ENCODE data around the gene ZBTB12.
A peak's percentile ranks its signal among the peaks of the same experiment; 100 is the strongest.
"Not testable (repeated sequence)": the region's sequence is repeated elsewhere in the genome, so short reads cannot be mapped to it uniquely, and the experiment has no call there.

The ZBTB12 gene

DNA sequence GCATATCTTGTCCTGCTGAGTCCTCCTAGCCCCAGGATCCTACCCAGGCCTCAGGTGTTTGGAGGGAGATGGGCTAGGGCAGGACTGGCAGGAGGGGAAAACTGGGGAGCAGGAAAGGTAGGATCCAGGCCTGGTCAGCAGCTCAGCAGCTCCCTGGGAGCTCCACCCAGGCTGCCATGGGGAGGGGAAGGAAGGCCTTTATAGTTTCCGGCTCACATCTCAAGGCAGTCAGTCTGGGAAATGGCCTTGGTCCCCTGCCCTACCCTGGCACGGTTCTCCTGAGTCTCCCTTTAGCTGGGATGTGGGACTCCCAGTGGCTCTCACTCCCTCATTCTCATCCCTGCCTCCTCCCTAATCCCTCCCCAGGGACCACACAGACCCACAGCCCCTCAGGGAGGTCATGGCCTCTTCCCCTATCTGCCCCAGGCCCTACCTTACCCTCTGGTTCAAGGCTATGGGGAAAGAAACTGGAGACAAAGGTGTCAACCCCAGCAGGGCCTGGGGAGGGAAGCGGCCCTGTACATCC lies 24.7 kb downstream of the ZBTB12 start:
- DNase-seq, result no peak

DNA sequence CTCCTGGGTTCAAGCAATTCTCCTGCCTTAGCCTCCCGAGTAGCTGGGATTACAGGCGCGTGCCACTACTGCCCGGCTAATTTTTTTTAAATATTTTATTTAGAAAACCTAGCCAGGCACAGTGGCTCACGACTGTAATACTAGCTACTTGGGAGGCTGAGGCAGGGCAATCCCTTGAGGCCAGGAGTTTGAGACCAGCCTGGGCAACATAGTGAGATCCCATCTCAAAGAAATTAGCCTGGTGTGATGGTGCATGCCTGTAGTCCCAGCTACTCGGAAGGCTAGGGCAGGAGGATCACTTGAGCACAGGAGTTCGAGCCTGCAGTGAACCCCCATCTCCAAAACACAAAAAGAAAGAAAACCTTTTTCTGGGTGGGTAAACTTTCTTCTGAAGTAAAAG lies 25.5 kb downstream of the ZBTB12 start:
- no peak for DNase-seq

DNA sequence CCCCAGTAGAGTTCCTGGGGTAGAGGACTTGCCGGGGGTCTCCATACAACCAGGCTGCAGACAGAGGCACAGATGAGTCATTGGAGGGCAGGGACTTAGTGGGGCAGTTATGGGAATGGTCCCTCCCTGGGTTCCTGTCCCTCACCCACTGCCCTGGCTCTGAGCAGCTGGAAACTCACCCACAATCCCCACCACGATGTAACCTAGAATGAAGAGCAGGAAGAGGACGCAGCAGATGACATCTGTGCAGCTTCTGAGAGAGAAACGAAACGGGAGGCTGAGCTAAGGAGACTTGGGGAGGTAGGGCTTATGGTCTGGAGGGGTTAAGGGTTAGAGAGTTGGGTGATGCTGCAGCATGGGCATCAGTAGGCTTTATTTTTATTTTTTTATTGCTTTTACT lies 26.0 kb downstream of the ZBTB12 start:
- no peak for DNase-seq

DNA sequence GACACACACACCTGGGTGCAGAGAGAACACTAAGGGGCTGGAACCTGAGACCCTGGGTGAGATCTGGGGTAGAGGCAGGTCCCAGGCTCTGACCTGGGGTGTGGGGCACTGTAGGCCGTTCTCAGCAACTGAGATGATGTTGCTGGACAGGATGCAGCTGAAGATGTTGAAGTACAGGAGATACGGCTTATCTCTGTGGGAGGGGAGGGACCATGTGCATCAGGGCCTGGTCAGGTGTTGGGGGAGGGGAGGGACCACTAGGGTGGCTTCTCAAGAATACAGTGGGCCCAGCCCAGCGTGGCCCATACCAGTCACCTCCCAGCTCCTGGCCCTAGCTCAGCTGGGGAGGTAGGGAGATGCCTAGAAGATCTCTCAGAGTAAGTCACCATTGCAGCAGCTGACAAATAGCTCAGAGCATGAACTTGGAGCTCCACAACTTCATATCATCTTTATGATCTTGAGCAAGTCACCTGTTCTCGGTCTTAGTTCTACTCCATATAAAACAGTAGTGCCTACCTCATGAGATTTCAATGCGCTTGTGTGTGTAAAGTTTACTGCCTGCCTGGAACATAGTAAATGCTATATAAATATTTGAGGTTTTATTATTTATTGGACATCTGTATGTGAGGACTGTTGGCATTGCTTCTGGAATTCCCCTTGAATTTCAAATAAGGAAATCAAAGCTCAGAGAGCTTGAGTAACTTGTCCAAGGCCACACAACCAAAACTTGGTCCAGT lies 26.9 kb downstream of the ZBTB12 start:
- DNase-seq, result no peak

DNA sequence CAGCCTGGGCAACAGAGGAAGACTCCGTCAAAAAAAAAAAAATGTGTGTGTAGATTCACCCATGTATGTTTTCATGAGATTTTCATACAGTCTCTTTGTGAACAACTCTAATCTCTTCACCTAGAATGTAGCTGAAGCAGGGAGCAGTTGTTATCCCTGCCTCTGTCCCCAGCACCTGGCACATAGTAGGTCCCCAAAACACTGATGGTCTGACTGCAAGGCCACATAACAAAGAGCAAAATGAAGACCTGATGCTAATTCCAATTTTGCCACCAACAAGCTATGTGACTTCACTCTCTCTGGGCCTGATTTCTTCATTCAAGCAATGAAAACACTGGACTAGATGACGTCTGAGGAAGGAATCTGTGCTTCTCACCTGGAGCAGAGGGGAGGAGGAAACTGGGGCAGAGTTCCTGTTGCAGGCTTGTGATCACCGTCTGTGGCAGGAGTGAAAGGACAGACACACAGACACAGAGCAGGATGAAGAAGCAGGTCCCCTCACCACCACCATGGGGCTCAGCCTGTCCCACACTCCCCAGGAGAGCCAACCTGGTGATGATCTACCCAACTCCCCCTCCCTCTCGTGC lies 27.7 kb downstream of the ZBTB12 start:
- no peak for DNase-seq

DNA sequence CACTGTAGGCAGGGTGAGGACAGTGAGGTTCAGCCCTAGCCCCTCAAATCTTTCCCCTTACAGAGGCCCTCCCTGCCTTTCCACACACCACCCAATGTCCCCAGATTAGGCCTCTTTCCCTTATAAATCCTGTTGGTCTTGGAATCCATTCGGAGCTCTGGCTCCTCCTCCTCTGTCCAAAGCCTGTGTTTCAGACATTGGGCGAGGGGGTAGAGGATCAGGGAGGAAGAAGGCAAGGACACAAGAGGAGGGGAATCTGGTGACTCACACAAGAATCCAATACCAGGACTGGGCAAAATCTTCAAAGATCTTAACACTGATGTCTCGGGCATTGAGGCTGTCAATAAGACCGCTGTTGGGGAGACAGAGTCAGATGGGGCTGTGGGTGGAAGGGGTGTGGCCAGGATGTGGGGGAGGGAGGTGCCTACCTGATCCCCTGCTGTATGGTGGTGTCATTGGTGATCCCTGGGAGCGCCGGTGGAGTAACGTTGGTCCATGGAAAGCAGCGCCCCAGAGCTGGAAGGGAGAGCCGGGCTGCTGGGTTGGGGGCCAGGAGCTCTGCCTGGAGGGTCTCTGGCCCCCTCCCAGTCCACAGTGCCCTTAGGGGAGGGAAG lies 30.7 kb downstream of the ZBTB12 start:
- DNase-seq, result no peak

DNA sequence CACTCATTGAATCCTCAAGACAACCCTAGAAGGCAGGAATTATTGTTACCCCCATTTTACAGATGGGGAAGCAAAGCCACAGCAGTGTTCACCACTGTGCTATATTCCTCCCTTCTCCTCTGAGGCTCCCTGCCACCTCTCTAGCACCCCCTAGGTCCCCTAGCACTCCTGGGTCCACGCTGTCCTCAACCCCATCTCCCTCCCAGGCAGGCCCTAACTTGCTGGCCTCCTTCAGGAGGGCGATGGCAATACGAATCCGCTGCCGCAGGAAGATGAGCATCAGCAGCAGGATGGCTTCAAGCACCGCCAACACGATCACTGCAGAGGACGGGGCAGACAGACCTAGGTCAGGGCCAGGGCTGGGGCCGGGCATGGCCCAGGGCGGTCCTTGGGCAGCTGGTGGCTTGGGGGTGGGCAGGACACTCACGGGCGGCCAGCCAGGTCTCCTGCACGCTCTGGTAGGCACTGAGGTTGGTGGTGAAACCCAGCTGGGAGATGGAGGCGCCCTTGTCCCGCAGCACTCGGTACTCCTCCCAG lies 31.4 kb downstream of the ZBTB12 start:
- no peak for DNase-seq

DNA sequence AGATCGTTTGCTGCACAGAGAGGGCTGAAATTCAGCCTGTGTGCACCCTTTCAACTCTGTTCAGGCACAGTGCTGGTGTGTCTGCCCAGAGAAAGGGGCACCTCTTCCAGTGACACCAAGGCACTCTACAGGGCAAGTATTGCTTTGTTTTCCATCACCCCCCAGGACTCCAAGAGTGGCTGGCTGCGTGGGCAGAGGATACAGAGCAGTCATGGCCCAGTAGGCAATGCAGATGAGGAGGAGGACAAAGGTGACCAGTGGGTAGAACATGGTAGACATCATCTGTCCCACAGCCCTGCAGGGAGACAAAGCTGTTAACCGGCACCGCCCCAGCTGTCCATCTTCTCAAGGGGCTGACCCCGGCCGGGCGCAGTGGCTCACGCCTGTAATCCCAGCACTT lies 32.5 kb downstream of the ZBTB12 start:
- DNase-seq, result no peak

DNA sequence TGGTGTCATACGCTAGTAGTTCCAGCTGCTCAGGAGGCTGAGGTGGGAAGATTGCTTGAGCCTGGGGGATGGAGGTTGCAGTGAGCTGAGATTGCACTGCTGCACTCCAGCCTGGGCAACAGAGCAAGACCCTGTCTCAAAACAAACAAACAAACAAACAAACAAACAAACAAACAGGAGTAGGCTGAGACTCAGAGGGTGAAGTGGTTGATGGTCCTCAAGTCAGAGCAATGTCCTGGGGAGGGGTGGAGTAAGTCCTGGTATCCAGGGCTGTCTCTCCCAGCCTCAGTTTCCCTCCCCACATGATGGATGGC lies 33.3 kb downstream of the ZBTB12 start:
- DNase-seq, result not testable (repeated sequence)

DNA sequence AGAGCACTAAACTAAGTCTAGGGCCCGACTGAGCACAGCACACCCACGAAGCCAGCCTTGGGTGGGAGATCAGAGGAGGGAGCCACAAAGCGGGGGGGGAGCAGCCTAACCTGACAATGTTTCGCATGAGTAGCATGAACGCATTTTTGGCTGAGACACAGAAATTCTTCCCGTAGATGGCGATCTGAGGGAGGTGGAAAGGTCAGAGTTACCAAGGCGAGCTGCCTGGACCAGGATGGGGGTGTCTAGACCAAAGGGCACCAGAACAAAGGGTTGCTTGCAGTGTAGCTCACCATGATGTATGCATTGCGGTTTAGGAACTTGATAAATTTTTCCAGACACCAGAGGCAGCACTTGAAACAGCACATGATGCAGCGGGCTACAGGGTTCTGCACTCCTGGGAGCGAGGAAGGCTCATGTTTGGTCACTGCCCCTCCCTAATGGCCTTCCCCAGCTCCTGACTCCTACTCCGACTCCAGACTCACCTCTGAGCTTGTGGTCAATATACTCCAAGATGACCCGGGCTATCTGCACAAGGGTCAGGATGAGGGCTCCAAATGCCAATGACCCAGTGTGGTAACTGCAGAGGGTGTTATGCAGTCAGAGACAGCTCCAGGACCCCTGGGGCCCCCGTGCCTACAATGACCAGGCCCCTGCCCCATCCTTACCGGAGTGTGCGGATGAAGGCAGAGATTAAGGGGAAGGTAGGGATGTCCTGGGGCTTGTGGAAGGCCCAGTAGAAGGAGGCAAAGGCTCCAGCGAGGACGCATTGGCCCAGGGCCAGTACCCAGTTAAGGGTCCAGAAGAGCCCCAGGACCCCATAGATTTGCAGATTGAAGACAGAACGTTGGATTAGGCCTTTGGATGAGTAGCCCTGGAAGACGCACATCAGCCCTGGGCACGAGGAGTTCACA lies 36.4 kb downstream of the ZBTB12 start:
- DNase-seq, result no peak

DNA sequence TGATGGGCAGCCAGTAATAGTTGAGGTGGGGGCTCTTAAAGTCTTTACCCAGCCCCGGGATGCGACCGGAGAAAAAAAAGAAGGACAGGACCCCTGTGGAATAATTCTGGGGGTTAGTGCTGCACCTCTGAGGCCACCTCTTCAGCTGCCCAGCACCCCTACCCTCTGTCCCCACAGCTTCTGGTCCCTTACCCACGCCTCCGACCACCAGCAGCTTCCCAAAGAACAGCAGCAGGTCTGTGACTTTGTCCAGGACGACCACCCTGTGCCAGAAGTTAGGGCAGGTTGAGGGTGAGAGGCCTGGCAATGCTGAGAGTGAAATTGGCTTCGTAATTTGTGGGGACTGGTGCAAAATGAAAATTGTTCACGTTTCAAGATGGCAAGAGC lies 37.1 kb downstream of the ZBTB12 start:
- DNase-seq, result no peak

DNA sequence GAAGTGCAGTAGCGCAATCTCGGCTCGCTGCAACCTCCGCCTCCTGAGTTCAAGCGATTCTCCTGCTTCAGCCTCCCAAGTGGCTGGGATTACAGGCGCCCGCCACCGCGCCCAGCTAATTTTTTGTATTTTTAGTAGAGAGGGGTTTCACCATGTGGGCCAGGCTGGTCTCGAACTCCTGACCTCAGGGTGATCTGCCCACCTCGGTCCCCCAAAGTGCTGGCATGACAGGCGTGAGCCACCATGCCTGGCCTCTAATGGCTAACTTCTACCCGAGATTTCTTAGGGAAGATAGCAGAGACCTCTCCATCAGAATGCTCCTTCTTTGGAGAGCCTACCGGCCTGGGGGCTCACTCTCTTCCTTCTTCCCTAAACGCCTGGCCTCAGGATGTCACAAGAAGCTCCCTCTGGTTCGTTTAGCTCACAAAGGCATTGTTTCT lies 37.7 kb downstream of the ZBTB12 start:
- not testable (repeated sequence) for DNase-seq

DNA sequence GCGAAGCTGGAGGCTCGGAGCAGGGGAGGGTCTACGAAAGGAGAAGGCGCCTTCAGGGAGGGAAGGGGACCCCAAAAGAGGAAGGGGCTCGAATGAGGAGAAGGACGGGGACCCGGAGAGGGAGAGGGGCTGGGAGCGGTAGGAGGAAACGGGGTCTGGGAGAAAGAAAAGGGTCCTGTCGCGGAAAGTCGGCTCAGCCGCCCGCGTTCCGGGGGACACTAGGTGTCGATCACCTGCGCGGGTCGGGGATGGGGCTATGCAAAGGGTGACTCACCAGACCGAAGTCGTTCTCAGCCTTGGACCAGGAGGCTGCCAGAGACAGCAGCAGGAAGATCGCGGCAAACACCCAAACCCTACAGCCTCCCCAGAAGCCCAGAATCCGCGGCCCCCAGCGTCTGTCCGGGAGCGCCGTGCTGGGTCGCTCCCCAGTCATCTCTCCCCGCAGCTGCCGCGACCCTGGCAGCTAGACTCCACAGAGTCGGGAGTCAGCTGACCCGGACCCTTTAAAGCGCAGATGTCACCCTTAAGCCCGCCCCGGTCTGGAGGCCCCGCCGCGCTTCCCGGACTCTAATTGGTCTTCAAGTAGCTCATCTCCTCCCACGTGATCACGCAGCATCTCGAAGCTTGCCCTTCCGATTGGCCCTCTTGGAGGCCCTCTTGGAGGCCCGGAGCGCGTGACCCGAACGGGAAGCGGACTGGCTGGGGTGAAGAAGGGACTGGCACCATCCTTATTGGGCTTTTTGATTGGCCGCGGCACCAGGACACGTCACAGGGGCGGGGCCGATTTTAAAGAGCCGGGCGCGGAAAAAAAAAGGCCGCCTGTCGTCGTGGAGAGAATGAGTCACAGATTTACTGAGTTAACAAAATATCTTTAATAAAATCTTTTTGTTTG lies 39.3 kb downstream of the ZBTB12 start, which contains the start of gene NEU1:
Gene NEU1 (minus strand): TSS at position 478 of the 892 bp plus-strand sequence. CDS start 45 bp downstream, at position 433.
- DNase-seq, result peak; percentile 93 to 100 (median 100)

DNA sequence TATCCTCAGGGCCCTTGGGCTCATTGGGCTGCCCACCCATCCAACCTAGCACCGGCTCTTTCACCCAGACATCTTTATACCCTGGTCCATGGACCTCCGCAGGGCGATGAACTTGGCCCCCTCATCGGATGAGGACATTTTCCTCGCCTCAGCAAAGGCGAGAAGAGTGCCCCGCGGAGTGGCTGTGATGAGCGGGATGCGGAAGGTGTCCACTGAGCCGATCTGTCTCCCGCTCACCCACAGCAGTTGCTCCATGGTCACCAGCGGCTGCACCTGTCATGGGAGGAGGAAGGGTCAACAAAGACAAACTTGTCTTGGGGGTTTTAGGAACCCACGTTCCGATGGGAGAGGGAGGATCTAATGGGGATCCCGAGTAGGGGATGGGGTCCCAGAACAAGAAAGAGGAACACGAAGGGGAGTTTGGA lies 40.0 kb downstream of the ZBTB12 start:
- peak in 3 of 58 donors; percentile 1 to 36 (median 18) for DNase-seq

DNA sequence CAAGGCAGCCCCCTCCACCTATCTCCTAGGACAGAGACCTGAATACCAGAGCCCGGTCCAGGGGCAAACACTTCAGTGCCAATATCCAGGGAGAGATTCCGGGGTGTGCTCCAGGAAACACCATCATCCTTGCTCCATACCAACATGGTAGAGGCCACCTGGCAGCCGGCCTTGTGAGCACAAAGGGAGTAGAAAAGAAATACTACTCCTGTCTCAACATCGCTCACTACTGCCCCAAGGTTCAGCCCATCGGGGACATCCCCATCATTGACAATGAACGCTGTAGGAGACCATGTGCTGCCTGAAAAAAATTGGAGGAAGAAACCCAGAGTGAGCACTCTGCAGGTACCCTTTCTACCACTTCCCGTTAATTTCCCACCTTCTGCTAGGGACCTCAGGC lies 40.7 kb downstream of the ZBTB12 start:
- no peak for DNase-seq

DNA sequence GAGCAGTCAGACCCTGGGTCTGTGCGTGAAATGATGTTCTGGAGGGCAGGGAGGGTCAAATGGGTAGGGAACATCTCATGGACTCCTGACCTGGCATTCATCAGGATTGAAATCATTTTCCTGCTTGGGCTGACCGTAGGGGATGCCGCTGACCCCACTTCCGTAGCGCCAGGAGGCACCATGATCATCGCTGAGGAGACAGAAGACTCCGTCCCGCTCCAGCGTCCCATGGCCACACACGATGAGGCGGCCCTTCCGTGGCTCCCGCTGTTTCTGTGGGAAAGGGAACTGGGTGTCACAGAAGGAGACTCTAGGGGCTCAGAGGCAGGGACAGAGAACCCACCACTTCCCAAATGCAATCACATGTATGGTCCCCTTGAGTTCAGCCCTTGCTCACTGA lies 41.5 kb downstream of the ZBTB12 start:
- DNase-seq, result no peak

DNA sequence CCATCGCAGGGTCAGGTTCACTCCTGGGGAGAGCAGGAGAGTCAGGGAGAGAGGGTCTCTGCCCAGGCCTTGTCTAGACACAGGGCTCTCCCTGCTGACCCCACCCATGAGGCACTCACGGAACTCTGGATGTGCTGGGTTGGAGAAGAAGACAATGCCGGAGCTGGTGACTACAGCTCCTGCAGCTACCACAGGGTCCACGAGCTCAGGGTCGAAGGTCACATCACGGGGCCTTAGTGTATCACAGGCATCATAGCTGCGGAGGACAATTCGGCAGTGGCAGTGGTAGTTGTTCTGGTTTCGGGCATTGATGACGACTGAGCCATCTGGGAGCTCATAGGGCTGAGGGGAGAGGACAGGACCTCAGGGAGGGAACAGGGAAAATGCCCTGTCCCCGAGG lies 42.0 kb downstream of the ZBTB12 start:
- no peak for DNase-seq

DNA sequence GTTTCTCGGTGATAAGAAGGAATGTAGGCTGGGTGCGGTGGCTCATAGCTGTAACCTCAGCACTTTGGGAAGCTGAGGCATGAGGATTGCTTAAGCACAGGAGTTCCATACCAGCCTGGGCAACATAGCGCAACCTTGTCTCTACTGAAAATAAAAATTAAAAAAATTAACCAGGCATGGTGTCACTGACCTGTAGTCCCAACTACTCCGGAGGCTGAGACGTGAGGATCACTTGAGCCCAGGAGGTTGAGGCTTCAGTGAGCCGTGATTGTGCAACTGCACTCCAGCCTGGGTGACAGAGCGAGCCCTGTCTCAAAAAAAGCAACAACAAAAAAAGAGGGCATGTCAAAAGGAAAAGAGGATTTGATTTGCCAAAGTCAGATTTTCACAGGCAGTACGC lies 43.2 kb downstream of the ZBTB12 start:
- no peak for DNase-seq

DNA sequence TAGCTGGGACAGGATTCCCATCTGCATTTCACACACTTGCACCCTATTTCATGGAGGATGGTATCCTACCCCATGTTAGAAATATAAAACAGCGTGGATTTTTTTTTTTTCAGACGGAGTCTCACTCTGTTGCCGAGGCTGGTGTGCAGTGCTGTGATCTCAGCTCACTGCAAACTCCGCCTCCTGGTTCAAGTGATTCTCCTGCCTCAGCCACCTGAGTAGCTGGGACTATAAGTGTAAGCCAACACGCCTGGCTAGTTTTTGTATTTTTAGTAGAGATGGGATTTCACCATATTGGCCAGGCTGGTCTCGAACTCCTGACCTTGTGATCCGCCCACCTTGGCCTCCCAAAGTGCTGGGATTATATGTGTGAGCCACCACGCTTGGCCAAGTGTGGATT lies 44.1 kb downstream of the ZBTB12 start:
- not testable (repeated sequence) for DNase-seq
